Measurements from ENCODE around the gene C3orf38.

DNA sequence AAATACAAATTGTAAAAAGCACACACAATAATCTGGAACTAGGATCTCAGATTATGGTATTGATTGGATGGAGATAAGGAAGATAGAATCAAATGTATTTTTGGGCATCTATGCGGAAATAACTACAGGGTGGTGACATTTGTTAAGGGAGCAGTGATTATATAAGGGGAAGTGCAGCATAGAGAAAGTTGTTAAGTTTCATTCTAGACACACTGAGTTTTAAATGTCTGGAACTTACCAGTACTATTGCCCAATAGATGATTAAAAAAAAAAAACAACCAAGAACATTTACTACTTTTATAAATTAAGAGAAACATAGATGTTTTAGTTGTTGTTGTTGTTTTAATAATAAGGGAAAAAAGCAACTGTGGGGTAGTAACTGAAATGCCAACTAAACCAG lies 32.1 kb upstream of the C3orf38 start:
- TF ChIP-seq, protein P1, sequence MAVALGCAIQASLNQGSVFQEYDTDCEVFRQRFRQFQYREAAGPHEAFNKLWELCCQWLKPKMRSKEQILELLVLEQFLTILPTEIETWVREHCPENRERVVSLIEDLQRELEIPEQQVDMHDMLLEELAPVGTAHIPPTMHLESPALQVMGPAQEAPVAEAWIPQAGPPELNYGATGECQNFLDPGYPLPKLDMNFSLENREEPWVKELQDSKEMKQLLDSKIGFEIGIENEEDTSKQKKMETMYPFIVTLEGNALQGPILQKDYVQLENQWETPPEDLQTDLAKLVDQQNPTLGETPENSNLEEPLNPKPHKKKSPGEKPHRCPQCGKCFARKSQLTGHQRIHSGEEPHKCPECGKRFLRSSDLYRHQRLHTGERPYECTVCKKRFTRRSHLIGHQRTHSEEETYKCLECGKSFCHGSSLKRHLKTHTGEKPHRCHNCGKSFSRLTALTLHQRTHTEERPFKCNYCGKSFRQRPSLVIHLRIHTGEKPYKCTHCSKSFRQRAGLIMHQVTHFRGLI (tag by site-specific recombination; IDR thresholded peaks at IDR 0.05): no peak
- TF ChIP-seq, protein P2, sequence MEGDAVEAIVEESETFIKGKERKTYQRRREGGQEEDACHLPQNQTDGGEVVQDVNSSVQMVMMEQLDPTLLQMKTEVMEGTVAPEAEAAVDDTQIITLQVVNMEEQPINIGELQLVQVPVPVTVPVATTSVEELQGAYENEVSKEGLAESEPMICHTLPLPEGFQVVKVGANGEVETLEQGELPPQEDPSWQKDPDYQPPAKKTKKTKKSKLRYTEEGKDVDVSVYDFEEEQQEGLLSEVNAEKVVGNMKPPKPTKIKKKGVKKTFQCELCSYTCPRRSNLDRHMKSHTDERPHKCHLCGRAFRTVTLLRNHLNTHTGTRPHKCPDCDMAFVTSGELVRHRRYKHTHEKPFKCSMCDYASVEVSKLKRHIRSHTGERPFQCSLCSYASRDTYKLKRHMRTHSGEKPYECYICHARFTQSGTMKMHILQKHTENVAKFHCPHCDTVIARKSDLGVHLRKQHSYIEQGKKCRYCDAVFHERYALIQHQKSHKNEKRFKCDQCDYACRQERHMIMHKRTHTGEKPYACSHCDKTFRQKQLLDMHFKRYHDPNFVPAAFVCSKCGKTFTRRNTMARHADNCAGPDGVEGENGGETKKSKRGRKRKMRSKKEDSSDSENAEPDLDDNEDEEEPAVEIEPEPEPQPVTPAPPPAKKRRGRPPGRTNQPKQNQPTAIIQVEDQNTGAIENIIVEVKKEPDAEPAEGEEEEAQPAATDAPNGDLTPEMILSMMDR (tag by site-specific recombination; IDR thresholded peaks at IDR 0.05): no peak
- TF ChIP-seq BCL11A (tag by site-specific recombination; IDR thresholded peaks at IDR 0.05; ENCODE audit: low read depth) (no peak), SP2 (tag by site-specific recombination; IDR thresholded peaks at IDR 0.05) (no peak), ZNF549 (tag by site-specific recombination; IDR thresholded peaks at IDR 0.05) (no peak), ZNF555 (tag by site-specific recombination; conservative IDR thresholded peaks at IDR 0.05) (no peak), ZNF311 (tag by site-specific recombination; IDR thresholded peaks at IDR 0.05; ENCODE audit: borderline replicate concordance) (no peak), ZNF24 (tag by site-specific recombination; IDR thresholded peaks at IDR 0.05) (no peak)

Data from HEK293 (cell line).